Gastroesophageal sphincter (tissue), 3 donors: ENCODE measurements around the gene CYP26B1.

Experiments used
- CTCF ChIP-seq, 4 experiments: fragments of 200-600 bp in 2 of 4; fragments of 450-650 bp in 2 of 4; sonication (generic) in 1 of 4; IDR thresholded peaks; one replicate each; pipeline ENCODE4 v1.5.1; 2017 to 2019; ENCODE audit warnings: antibody characterized with exemption in 4 of 4, mild to moderate bottlenecking in 2 of 4, moderate library complexity in 2 of 4
- EP300 ChIP-seq: sonication (generic); formaldehyde crosslinking; IDR thresholded peaks from one replicate; pipeline ENCODE4 v1.6.1; 2017; ENCODE audit warnings: antibody characterized with exemption, mild to moderate bottlenecking

- TF ChIP-seq CTCF (IDR thresholded peaks at IDR 0.05) (no peak), EP300 (no peak)
These were observed 20.1 kb downstream of the CYP26B1 start for GRCh38 chr2:72127401-72128058.
